ENCODE results near the gene NAP1L5. TPM values are rescaled to one million over a fixed set of nuclear protein-coding genes. Genes with fewer than 3 reads are reported as not detected.

Gene NAP1L5
- total RNA-seq, result 2.5 and 2.7 TPM in 2 replicates

GRCh38 chr4:88697588-88698329, at the start of gene NAP1L5:
Gene NAP1L5, minus strand, starts transcription at chr4:88697829. Its CDS starts 75 bp downstream, at chr4:88697754.

Other genes starting within 250 kb of the NAP1L5 start
- gene HERC5, start 240.7 kb downstream of the NAP1L5 start, total RNA-seq, result 0.28 TPM in 1 of 2 replicates, not detected in the other
- gene PYURF, start 174.1 kb downstream of the NAP1L5 start, total RNA-seq, result 69.5 and 76.6 TPM in 2 replicates
- gene HERC3, start 105.3 kb downstream of the NAP1L5 start, total RNA-seq, result 12.9 and 17.7 TPM in 2 replicates